ENCODE results near the gene BAZ1B. TPM values are rescaled to one million over a fixed set of nuclear protein-coding genes. Genes with fewer than 3 reads are reported as not detected.

BAZ1B gene
- polyA plus RNA-seq, 1 experiment = 12.4 TPM

GRCh38 chr7:73442222-73442902 lies 79.7 kb downstream of the BAZ1B start:
- Histone ChIP-seq H3K4me3 (ENCODE audit: low read depth, low read length) (no peak overlapping the region), H3K36me3 (ENCODE audit: control insufficient read depth, insufficient read depth, low read length) (peaks cover 34% of the 10 kb centered on the region), H3K27me3 (ENCODE audit: control insufficient read depth, insufficient read depth, low read length) (no peaks in the 10 kb centered on the region)
- TF ChIP-seq CTCF (IDR thresholded peaks at IDR 0.05; ENCODE audit: insufficient read depth, low read depth, low read length) = no peak
- DNase-seq (ENCODE audit: low read depth) = no peak
- ChIA-PET CTCF (interaction anchor here (2.0 kb wide), 1 partner anchor 10 kb away, joined by 18 read pairs; no protein-coding TSS in a partner anchor), POLR2A (no interaction called here)

- Histone ChIP-seq H3K27me3 (ENCODE audit: control insufficient read depth, insufficient read depth, low read length) (no peaks in the 10 kb centered on the region), H3K4me3 (ENCODE audit: low read depth, low read length) (no peak overlapping the region), H3K36me3 (ENCODE audit: control insufficient read depth, insufficient read depth, low read length) (peaks cover 16% of the 10 kb centered on the region)
- ChIA-PET POLR2A (no interaction called here), CTCF (interaction anchor here (0.6 to 2.5 kb wide), 3 partner anchors 9 to 115 kb away, joined by 3 to 7 read pairs (median 6); no protein-coding TSS in a partner anchor)
- TF ChIP-seq CTCF (IDR thresholded peaks at IDR 0.05; ENCODE audit: insufficient read depth, low read depth, low read length) = no peak
- no peak for DNase-seq (ENCODE audit: low read depth)
These were observed 82.7 kb downstream of the BAZ1B start for GRCh38 chr7:73439410-73439704.

- POLR2A ChIA-PET = no interaction called here
- H3K27me3 ChIP-seq (ENCODE audit: control insufficient read depth, insufficient read depth, low read length) = no peaks in the 10 kb centered on the region
- TF ChIP-seq CTCF (IDR thresholded peaks at IDR 0.05; ENCODE audit: insufficient read depth, low read depth, low read length) = no peak
- no peak overlapping the region for H3K4me3 ChIP-seq (ENCODE audit: low read depth, low read length)
- H3K36me3 ChIP-seq (ENCODE audit: control insufficient read depth, insufficient read depth, low read length) = peaks cover 11% of the 10 kb centered on the region
- DNase-seq (ENCODE audit: low read depth) = no peak
- CTCF ChIA-PET = interaction anchor here (0.6 to 2.5 kb wide), 4 partner anchors 10 to 115 kb away, joined by 3 to 7 read pairs (median 4); no protein-coding TSS in a partner anchor
These were observed 83.3 kb downstream of the BAZ1B start for GRCh38 chr7:73438547-73439409.

- no peak for DNase-seq (ENCODE audit: low read depth)
- POLR2A ChIA-PET = no interaction called here
- no peak overlapping the region for H3K4me3 ChIP-seq (ENCODE audit: low read depth, low read length)
- H3K27me3 ChIP-seq (ENCODE audit: control insufficient read depth, insufficient read depth, low read length) = no peaks in the 10 kb centered on the region
- CTCF ChIA-PET = interaction anchor here (0.5 to 2.5 kb wide), 4 partner anchors 11 to 95 kb away, joined by 3 to 7 read pairs (median 4); no protein-coding TSS in a partner anchor
- H3K36me3 ChIP-seq (ENCODE audit: control insufficient read depth, insufficient read depth, low read length) = peaks cover 9% of the 10 kb centered on the region
- TF ChIP-seq CTCF (IDR thresholded peaks at IDR 0.05; ENCODE audit: insufficient read depth, low read depth, low read length) = no peak
These were observed 84.3 kb downstream of the BAZ1B start for GRCh38 chr7:73437621-73438416.

All from BJ (cell line).